Osteocyte (in vitro differentiated cells): ENCODE results near the gene ZFP36L2. TPM values are rescaled to one million over a fixed set of nuclear protein-coding genes. Genes with fewer than 3 reads are reported as not detected.

ENCODE experiments used
- DNase-seq: peaks from one replicate; pipeline ENCODE4 v3.0.0; 2021; ENCODE audit warnings: mixed read lengths; ENCODE audit not compliant: unreplicated experiment; ENCODE audit errors: extremely low spot score
- H3K27ac Mint-ChIP-seq: one replicate; pipeline ENCODE4 v1.8.0; 2021; ENCODE audit warnings: mild to moderate bottlenecking, mixed read lengths; ENCODE audit not compliant: unreplicated experiment
- H3K27me3 Mint-ChIP-seq: one replicate; pipeline ENCODE4 v1.8.0; 2021; ENCODE audit warnings: mixed read lengths; ENCODE audit not compliant: unreplicated experiment
- H3K36me3 Mint-ChIP-seq: one replicate; pipeline ENCODE4 v1.8.0; 2021; ENCODE audit warnings: mixed read lengths; ENCODE audit not compliant: unreplicated experiment
- H3K4me1 Mint-ChIP-seq: one replicate; pipeline ENCODE4 v1.8.0; 2021; ENCODE audit warnings: mixed read lengths; ENCODE audit not compliant: unreplicated experiment
- H3K4me3 Mint-ChIP-seq: one replicate; pipeline ENCODE4 v1.8.0; 2021; ENCODE audit warnings: mild to moderate bottlenecking, moderate library complexity, mixed read lengths; ENCODE audit not compliant: unreplicated experiment
- H3K9me3 Mint-ChIP-seq: one replicate; pipeline ENCODE4 v1.8.0; 2021; ENCODE audit warnings: mixed read lengths; ENCODE audit not compliant: unreplicated experiment
- total RNA-seq: library from RNA; stranded (reverse); gene quantifications from 2 replicates; pipeline ENCODE4 v1.2.1, GENCODE V29; 2021
- TF ChIP-seq, protein P1 (sequence below): fragments of 200-600 bp; sonication (generic); IDR thresholded peaks from 2 replicates; pipeline ENCODE4 v1.5.0; 2021; ENCODE audit warnings: antibody characterized with exemption, mild to moderate bottlenecking, moderate library complexity

Gene ZFP36L2
- total RNA-seq, 1 donor from 2014 or later: 88.0 TPM

DNA sequence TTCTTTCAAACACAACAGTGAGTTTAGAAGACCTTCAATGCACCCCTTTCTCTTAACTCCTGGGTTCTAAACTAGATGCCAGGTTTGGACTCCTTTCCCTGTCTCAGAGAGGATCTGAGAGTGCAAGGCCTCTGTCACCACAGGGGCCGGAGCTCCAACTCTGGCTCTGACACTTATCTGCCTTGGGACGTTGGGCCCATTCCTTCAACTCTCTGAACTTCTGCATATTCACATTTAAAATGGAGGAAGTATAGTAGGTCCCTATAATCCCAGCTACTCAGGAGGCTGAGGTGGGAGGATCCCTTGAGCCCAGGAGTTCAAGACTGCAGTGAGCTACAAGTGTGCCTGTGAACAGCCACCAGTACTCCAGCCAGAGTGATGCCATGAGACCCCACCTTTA lies 44.1 kb upstream of the ZFP36L2 start:
- TF ChIP-seq, protein P1, sequence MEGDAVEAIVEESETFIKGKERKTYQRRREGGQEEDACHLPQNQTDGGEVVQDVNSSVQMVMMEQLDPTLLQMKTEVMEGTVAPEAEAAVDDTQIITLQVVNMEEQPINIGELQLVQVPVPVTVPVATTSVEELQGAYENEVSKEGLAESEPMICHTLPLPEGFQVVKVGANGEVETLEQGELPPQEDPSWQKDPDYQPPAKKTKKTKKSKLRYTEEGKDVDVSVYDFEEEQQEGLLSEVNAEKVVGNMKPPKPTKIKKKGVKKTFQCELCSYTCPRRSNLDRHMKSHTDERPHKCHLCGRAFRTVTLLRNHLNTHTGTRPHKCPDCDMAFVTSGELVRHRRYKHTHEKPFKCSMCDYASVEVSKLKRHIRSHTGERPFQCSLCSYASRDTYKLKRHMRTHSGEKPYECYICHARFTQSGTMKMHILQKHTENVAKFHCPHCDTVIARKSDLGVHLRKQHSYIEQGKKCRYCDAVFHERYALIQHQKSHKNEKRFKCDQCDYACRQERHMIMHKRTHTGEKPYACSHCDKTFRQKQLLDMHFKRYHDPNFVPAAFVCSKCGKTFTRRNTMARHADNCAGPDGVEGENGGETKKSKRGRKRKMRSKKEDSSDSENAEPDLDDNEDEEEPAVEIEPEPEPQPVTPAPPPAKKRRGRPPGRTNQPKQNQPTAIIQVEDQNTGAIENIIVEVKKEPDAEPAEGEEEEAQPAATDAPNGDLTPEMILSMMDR: no peak
- Mint-ChIP-seq H3K27ac (peak overlapping the region; percentile 86), H3K4me3 (no peak overlapping the region), H3K4me1 (peaks cover 64% of the 10 kb centered on the region), H3K36me3 (peaks cover 4% of the 10 kb centered on the region), H3K27me3 (no peaks in the 10 kb centered on the region), H3K9me3 (no peaks in the 10 kb centered on the region)
- no peak for DNase-seq

DNA sequence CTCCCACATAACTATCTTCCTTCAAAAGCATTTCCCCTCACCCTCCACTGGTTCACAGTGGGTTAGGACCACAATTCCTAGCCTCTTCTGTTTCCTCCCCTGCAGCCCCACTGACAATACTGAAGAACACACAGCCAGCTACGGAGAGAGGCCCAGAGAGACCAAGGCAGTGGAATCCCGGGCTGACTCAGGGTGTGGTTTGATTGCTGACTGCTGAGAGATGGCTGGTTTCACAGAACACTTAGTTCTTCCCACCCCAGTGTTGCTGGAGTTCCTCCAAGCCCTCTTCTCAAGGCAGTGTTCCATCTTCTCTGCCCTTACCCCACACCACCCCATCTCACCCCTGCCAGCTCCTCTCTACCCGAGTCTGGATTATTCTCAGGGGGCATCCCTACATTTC lies 43.3 kb upstream of the ZFP36L2 start:
- no peaks in the 10 kb centered on the region for H3K9me3 Mint-ChIP-seq
- TF ChIP-seq, protein P1: no peak
- no peaks in the 10 kb centered on the region for H3K27me3 Mint-ChIP-seq
- peak overlapping the region; percentile 86 for H3K27ac Mint-ChIP-seq
- peaks cover 4% of the 10 kb centered on the region for H3K36me3 Mint-ChIP-seq
- DNase-seq: no peak
- H3K4me1 Mint-ChIP-seq: peaks cover 72% of the 10 kb centered on the region
- peak overlapping the region; percentile 10 for H3K4me3 Mint-ChIP-seq

DNA sequence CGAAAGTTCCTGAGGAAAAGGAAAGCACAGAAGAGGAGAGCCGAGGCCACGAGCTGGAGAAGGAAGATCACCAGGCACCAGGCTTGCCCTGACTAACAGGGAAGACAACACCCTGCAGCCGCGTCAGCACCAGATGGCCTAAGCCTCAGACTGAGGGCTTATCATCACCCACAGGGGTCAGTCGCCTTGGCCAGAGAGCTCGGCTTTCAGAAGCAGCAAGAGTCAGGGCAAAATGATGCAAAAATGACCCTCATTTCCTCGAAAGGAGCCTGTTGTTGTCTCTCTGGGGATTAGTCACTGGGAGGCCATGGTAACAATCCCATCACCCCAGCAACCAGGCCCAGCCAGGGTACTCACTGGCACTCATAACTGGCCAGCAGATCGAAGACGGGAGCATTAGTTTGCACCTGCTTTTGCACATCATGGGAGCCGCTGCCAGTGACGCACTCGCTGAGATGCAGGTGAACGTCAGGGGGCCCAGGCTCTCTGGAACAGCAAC lies 42.7 kb upstream of the ZFP36L2 start:
- Mint-ChIP-seq H3K4me3 (no peak overlapping the region), H3K9me3 (no peaks in the 10 kb centered on the region), H3K4me1 (peaks cover 72% of the 10 kb centered on the region), H3K36me3 (peaks cover 7% of the 10 kb centered on the region), H3K27me3 (no peaks in the 10 kb centered on the region), H3K27ac (peak overlapping the region; percentile 86)
- TF ChIP-seq, protein P1: no peak
- DNase-seq: no peak

DNA sequence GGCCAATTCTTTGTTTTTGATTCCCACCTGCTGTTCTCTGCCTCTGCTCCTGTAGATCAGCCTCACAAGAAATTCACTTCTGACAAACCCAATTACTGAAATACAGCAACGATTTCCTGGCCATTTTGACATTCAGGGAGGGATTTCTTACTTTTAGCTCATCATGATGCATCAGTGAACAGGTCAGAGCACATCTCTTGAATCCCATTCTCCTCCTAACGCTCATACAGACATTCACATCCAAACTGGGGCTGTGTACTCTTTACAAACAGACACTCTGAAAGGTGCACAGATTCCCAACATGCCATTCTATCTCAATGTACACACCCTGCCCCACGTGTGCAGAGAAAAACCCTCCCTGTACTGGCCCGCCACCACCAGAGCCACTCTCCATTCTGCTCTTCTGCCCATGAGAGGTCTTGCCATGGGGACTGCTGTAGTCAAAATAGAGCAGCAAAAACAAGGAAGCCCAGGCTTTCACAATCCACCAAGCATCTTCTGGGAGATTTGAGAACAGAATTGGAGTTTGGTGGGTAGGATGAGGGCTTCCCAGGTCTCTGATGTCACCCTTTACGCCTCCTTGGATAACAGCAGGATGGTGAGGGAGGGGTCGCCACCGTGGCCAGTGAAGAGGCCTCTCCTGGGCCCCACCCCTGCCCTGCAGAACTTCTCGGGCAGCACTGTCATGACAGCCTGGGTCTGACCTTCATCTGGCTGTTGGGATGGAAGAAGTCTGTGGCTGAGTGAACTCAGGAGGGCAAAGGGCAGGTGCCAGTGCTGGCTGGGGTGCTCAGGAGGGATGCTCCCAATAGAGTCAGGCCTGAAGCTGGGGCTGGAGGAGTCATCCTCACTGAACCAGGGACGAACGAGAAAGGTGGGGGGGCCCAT lies 41.9 kb upstream of the ZFP36L2 start:
- H3K27ac Mint-ChIP-seq: peak overlapping the region; percentile 86
- TF ChIP-seq, protein P1: no peak
- no peaks in the 10 kb centered on the region for H3K27me3 Mint-ChIP-seq
- peaks cover 7% of the 10 kb centered on the region for H3K36me3 Mint-ChIP-seq
- no peak overlapping the region for H3K4me3 Mint-ChIP-seq
- no peak for DNase-seq
- no peaks in the 10 kb centered on the region for H3K9me3 Mint-ChIP-seq
- H3K4me1 Mint-ChIP-seq: peaks cover 69% of the 10 kb centered on the region

DNA sequence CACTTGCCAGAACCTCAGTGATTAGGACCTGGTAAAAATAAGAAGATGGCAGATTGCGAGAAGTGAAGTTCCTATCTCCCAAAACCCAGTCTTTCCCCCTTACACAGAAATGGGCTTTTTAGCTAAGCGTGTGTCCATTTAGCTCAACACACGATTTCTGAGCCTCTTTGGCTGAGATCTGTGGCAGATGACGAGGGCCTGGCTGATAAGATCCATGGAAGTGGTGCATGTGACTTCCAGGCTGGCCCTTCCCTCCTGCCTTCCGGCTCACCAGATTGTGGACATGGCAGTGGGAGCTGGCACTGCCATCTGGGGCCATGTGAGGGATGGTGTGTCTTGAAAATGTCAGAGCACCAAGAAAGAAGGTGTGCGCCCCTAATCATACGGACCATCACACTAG lies 41.0 kb upstream of the ZFP36L2 start:
- Mint-ChIP-seq H3K27me3 (no peaks in the 10 kb centered on the region), H3K4me1 (peaks cover 68% of the 10 kb centered on the region), H3K36me3 (peaks cover 7% of the 10 kb centered on the region), H3K27ac (no peak overlapping the region), H3K9me3 (no peaks in the 10 kb centered on the region), H3K4me3 (no peak overlapping the region)
- DNase-seq: no peak
- TF ChIP-seq, protein P1: no peak
